VCaP (cell line): Measurements from ENCODE around the gene PAGR1.

ENCODE experiments used
- H3K27ac ChIP-seq: fragments of 450-650 bp; 2 replicates; pipeline ENCODE4 v1.5.1; 2017
- CTCF ChIP-seq: fragments of 450-650 bp; conservative IDR thresholded peaks from 2 replicates; pipeline ENCODE4 v1.5.1; 2017; ENCODE audit warnings: mild to moderate bottlenecking, moderate library complexity

PAGR1 gene

DNA sequence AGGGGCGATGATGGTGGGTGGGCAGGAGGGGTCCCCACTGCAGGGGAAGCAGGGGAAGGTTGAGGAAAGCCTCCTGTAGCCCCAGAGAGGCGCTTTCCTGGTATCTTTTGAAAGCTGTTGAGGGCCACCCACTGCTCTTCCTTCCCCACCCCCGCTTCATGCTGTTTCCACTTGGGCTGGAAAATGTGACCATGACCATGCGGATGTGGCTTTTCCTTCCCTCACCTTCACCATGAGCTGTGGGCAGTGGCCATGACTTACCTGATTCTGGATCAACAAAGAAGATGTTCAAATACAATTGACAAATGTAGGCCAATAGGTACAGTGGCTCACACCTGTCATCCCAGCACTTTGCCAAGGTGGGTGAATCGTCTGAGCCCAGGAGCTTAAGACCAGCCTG is 18.1 kb downstream of the PAGR1 start:
- TF ChIP-seq CTCF: no peak

GRCh38 chr16:29835926-29836325 is 20.0 kb downstream of the PAGR1 start:
- no peak overlapping the region for H3K27ac ChIP-seq
- no peak for TF ChIP-seq CTCF

More for the DNA sequence above, 18.1 kb downstream of the PAGR1 start:
- no peak overlapping the region for H3K27ac ChIP-seq

DNA sequence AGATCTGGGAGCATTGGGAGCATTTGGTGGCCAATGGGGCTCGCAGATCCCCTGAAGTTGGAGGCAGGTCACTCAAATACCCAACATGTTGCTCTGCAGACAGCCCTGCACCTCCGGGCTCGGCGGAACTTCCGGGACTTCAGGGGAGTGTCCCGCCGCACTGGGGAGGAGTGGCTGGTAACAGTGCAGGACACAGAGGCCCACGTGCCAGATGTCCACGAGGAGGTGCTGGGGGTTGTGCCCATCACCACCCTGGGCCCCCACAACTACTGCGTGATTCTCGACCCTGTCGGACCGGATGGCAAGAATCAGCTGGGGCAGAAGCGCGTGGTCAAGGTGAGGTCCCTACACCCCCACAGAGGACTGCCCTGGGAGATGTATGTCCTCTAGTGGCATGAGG is 20.7 kb downstream of the PAGR1 start:
- no peak for TF ChIP-seq CTCF
- no peak overlapping the region for H3K27ac ChIP-seq

GRCh38 chr16:29837841-29838240 is 21.9 kb downstream of the PAGR1 start:
- no peak overlapping the region for H3K27ac ChIP-seq
- no peak for TF ChIP-seq CTCF

DNA sequence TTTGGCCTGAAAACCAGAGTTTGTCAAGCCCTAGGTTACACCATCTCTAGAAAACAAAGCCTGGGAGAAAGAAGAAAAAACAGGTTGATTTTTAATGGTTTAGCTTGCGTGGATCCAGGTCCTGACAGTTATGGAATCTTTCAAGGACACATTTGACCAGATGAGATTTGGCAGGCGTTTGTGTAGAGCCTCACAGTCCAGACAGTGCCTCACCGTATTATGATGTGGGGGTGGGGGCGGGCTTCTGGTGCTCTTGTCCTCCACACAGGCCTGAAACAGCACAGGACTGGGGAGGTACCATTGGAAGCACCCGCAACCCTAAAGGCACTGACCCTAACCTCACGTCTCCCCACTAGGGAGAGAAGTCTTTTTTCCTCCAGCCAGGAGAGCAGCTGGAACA is 23.9 kb downstream of the PAGR1 start:
- no peak overlapping the region for H3K27ac ChIP-seq
- TF ChIP-seq CTCF: no peak

DNA sequence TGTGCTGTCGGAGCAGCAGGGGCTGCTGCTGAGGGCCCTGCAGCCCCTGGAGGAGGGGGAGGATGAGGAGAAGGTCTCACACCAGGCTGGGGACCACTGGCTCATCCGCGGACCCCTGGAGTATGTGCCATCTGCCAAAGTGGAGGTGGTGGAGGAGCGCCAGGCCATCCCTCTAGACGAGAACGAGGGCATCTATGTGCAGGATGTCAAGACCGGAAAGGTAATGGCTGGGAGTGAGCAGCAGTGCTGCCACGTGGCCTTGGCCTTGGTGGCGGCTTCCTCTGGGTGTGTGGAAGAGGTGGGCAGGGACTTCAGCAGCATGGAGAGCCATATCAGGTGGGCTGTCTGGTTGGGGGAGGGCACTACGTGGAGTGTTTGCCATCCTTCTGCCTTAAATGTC is 24.3 kb downstream of the PAGR1 start:
- TF ChIP-seq CTCF: no peak
- H3K27ac ChIP-seq: no peak overlapping the region

DNA sequence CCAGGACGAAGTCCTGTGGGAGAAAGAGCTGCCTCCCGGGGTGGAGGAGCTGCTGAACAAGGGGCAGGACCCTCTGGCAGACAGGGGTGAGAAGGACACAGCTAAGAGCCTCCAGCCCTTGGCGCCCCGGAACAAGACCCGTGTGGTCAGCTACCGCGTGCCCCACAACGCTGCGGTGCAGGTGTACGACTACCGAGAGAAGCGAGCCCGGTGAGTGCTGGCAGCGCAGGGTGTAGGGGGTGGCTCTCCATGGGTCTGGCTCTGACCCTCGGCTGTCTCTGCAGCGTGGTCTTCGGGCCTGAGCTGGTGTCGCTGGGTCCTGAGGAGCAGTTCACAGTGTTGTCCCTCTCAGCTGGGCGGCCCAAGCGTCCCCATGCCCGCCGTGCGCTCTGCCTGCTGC is 25.7 kb downstream of the PAGR1 start:
- no peak for TF ChIP-seq CTCF
- H3K27ac ChIP-seq: no peak overlapping the region

- no peak for TF ChIP-seq CTCF
Observed at GRCh38 chr16:29842732-29843346, 26.9 kb downstream of the PAGR1 start.

More at GRCh38 chr16:29842732-29843346, 26.9 kb downstream of the PAGR1 start:
- no peak overlapping the region for H3K27ac ChIP-seq
